GM10248 (cell line): Measurements from ENCODE around the gene SLC30A4.

ENCODE experiments used
- CTCF ChIA-PET: fragments of 300-600 bp; sonication (Branson Sonifier 250); formaldehyde crosslinking; extraction: SDS; loops from one replicate; lab custom pipeline; 2021; ENCODE audit warnings: antibody characterized with exemption; lab: Yijun Ruan, JAX
- POLR2A ChIA-PET: fragments of 350-650 bp; sonication (Branson Sonifier 250); formaldehyde crosslinking; extraction: SDS; loops from one replicate; lab custom pipeline; 2020; ENCODE audit warnings: antibody characterized with exemption; lab: Yijun Ruan, JAX
- DNase-seq: peaks from one replicate; pipeline ENCODE4 v3.0.0; 2012; ENCODE audit errors: extremely low spot score
- TF ChIP-seq, protein P1 (sequence below): IDR thresholded peaks from 2 replicates; pipeline ENCODE4 v1.5.1; 2012; ENCODE audit warnings: mild to moderate bottlenecking, low read depth; ENCODE audit errors: extremely low read depth, missing control alignments, control extremely low read depth

The SLC30A4 gene

DNA sequence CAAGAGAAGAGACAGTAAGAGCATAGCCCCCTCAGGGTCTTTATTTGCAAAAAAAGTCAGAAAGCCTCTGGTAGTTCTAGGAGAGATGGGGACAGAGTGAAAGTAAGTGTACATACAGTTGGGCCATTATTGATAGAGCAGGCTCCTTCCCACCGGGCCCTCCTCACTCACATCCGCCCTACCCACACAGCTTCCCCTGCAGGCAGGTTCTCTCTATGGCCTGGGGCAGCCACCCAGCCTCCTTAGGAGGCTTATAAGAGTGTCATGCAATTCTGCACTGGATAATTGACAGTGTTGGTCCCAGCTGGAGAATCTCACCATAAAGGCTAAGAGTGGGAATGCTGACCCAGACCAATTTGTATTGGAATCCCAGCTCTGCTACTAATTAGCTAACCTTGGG lies 49.5 kb downstream of the SLC30A4 start:
- ChIA-PET CTCF (interaction anchor here (1.0 to 1.9 kb wide), 5 partner anchors 9 to 113 kb away, joined by 3 to 6 read pairs (median 3); no protein-coding TSS in a partner anchor), POLR2A (no interaction called here)
- no peak for DNase-seq
- TF ChIP-seq, protein P1, sequence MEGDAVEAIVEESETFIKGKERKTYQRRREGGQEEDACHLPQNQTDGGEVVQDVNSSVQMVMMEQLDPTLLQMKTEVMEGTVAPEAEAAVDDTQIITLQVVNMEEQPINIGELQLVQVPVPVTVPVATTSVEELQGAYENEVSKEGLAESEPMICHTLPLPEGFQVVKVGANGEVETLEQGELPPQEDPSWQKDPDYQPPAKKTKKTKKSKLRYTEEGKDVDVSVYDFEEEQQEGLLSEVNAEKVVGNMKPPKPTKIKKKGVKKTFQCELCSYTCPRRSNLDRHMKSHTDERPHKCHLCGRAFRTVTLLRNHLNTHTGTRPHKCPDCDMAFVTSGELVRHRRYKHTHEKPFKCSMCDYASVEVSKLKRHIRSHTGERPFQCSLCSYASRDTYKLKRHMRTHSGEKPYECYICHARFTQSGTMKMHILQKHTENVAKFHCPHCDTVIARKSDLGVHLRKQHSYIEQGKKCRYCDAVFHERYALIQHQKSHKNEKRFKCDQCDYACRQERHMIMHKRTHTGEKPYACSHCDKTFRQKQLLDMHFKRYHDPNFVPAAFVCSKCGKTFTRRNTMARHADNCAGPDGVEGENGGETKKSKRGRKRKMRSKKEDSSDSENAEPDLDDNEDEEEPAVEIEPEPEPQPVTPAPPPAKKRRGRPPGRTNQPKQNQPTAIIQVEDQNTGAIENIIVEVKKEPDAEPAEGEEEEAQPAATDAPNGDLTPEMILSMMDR = no peak

DNA sequence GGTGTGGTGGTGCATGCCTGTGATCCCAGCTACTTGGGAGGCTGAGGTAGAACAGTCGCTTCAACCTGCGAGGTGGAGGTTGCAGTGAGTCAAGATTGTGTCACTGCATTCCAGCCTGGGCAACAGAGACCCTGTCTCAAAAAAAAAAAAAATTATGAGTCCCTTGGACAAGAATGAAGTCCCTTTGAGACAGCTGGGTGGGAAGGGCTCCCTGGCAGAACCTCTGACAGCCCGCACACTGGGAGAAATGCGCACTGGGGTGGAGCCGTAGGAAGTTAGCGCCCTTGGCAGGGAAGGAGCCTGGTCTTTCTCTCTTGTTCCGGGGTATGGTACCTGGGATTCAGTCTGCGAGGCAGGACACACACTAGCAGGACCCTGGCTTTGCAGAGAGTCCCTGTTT lies 51.4 kb downstream of the SLC30A4 start:
- POLR2A ChIA-PET = no interaction called here

DNA sequence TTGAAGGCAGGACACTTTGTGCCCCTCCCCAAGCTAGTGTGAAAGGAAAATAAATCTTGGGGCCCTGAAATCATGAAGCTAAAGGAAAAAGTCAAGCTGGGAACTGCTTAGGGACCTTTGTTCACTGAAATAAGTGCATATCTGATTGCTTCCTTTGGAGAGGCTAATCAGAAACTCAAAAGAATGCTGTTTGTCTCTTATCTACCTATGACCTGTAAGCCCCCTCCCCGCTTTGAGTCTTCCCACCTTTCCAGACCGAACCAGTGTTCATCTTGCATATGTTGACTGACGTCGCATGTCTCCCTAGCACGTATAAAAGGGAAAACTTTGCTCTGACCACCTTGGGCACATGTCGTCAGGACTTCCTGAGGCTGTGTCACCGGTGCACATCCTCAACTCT lies 53.1 kb downstream of the SLC30A4 start:
- TF ChIP-seq, protein P1 = no peak
- DNase-seq = no peak
- ChIA-PET POLR2A (no interaction called here), CTCF (interaction anchor here (1.1 to 2.7 kb wide), 3 partner anchors 11 to 44 kb away, joined by 4 to 18 read pairs (median 5); no protein-coding TSS in a partner anchor)

More for the DNA sequence above, 51.4 kb downstream of the SLC30A4 start:
- DNase-seq = no peak
- CTCF ChIA-PET = interaction anchor here (0.9 to 1.9 kb wide), 4 partner anchors 11 to 42 kb away, joined by 3 to 4 read pairs (median 4); no protein-coding TSS in a partner anchor
- TF ChIP-seq, protein P1 = no peak

- CTCF ChIA-PET = interaction anchor here (1.1 to 2.7 kb wide), 4 partner anchors 10 to 145 kb away, joined by 4 to 18 read pairs (median 4); no protein-coding TSS in a partner anchor
Observed at GRCh38 chr15:45469027-45469426, 53.5 kb downstream of the SLC30A4 start.

DNA sequence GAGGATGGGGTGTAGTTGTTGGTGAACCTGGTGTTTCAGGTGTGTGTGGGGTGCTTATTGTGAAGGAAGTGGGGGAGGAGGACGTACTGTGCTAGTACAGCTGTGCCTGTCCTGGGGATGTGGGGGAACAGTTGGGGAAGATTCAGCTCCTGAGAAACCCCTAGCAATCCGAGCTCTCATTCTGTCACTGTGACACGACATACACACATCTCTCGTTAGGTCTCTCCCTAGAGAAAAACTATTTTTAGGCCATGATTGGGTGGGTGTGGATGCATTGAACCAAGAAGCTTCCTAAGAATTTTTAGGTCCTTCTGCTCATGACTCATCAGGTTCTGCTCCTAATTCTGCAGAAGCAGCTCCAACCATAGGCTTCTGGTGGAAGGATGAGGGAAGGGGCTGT lies 54.3 kb downstream of the SLC30A4 start:
- TF ChIP-seq, protein P1 = no peak
- ChIA-PET POLR2A (no interaction called here), CTCF (interaction anchor here (1.7 to 2.7 kb wide), 2 partner anchors 10 to 146 kb away, joined by 4 to 18 read pairs; no protein-coding TSS in a partner anchor)
- no peak for DNase-seq

More at GRCh38 chr15:45469027-45469426, 53.5 kb downstream of the SLC30A4 start:
- DNase-seq = no peak
- TF ChIP-seq, protein P1 = no peak
- POLR2A ChIA-PET = no interaction called here

GRCh38 chr15:45458746-45459403 lies 63.7 kb downstream of the SLC30A4 start:
- POLR2A ChIA-PET = interaction anchor here (0.6 kb wide), 1 partner anchor 153 kb away, joined by 4 read pairs; no protein-coding TSS in a partner anchor

More at GRCh38 chr15:45458746-45459403, 63.7 kb downstream of the SLC30A4 start:
- TF ChIP-seq, protein P1 = peak; percentile 80
- CTCF ChIA-PET = interaction anchor here (0.5 to 7.1 kb wide), 32 partner anchors 9 to 310 kb away, joined by 3 to 120 read pairs (median 5); partner anchors contain the start of gene BLOC1S6
- DNase-seq = peak; percentile 65
